K562 (cell line): ENCODE results near the gene EIF1. TPM values are rescaled to one million over a fixed set of nuclear protein-coding genes. Genes with fewer than 3 reads are reported as not detected.

Experiments used
- CBX2 ChIP-seq: fragments of 200-600 bp; sonication (generic); IDR thresholded peaks from one replicate; pipeline ENCODE4 v1.6.1; 2012; ENCODE audit warnings: mild to moderate bottlenecking, low read length, inconsistent platforms; ENCODE audit not compliant: insufficient read depth, poor library complexity, severe bottlenecking
- HMG20A ChIP-seq: fragments of 450-650 bp; formaldehyde crosslinking; conservative IDR thresholded peaks from 2 replicates; pipeline ENCODE4 v1.4.0; 2020; ENCODE audit warnings: mild to moderate bottlenecking, mixed read lengths
- KDM5B ChIP-seq: fragments of 200-600 bp; sonication (generic); IDR thresholded peaks from 2 replicates; pipeline ENCODE4 v1.6.1; 2012; ENCODE audit warnings: low read depth, mild to moderate bottlenecking, moderate library complexity, low read length, control low read depth, inconsistent platforms; ENCODE audit not compliant: insufficient replicate concordance
- L3MBTL2 ChIP-seq: fragments of 450-650 bp; IDR thresholded peaks from 2 replicates; pipeline ENCODE4 v1.6.1; 2016; ENCODE audit warnings: mild to moderate bottlenecking, moderate library complexity
- MECOM ChIP-seq: fragments of 250-450 bp; sonication (Bioruptor Pico); IDR thresholded peaks from 2 replicates; pipeline ENCODE4 v1.8.0; 2022; ENCODE audit warnings: inconsistent platforms
- NR4A1 ChIP-seq, 2 experiments: fragments of 250-450 bp in 1 of 2; fragments of 450-650 bp in 1 of 2; sonication (Bioruptor Pico) in 1 of 2; IDR thresholded peaks; 2 replicates each; pipeline versions ENCODE4 v1.4.0 to v1.6.1; 2016 to 2020; ENCODE audit warnings: mild to moderate bottlenecking in 2 of 2, missing compliant biosample characterization in 1 of 2, missing genetic modification characterization in 1 of 2, moderate library complexity in 1 of 2
- RBM14 ChIP-seq: fragments of 200-400 bp; formaldehyde crosslinking; IDR thresholded peaks from 2 replicates; pipeline ENCODE4 v1.6.1; 2018; ENCODE audit warnings: low read depth, mild to moderate bottlenecking, low read length, moderate library complexity, borderline replicate concordance; ENCODE audit not compliant: insufficient read depth
- RBM39 ChIP-seq: fragments of 200-400 bp; formaldehyde crosslinking; optimal IDR thresholded peaks from 2 replicates; pipeline ENCODE3; 2018; ENCODE audit warnings: low read depth, low read length
- SAFB2 ChIP-seq: fragments of 200-400 bp; formaldehyde crosslinking; IDR thresholded peaks from 2 replicates; pipeline ENCODE4 v1.6.1; 2018; ENCODE audit warnings: borderline replicate concordance, low read length, low read depth, moderate library complexity; ENCODE audit not compliant: severe bottlenecking
- SMAD1 ChIP-seq: fragments of 150-350 bp; IDR thresholded peaks from 2 replicates; pipeline ENCODE4 v1.6.1; 2014; ENCODE audit warnings: low read length, low read depth; ENCODE audit not compliant: partially characterized antibody
- STAT5A ChIP-seq: IDR thresholded peaks from 2 replicates; pipeline ENCODE4 v1.6.1; 2012; ENCODE audit warnings: low read length, inconsistent platforms, borderline replicate concordance
- TCFL5 ChIP-seq: fragments of 250-450 bp; sonication (Bioruptor Pico); conservative IDR thresholded peaks from 2 replicates; pipeline ENCODE4 v1.6.1; 2021; ENCODE audit warnings: mild to moderate bottlenecking, moderate library complexity, matching md5 sums
- TEAD2 ChIP-seq: fragments of 450-650 bp; IDR thresholded peaks from 2 replicates; pipeline ENCODE4 v1.6.1; 2016; ENCODE audit warnings: missing genetic modification characterization, control low read depth, missing compliant biosample characterization
- XRCC3 ChIP-seq: fragments of 450-650 bp; IDR thresholded peaks from 2 replicates; pipeline ENCODE4 v1.6.1; 2017; ENCODE audit warnings: mild to moderate bottlenecking, moderate library complexity
- ZKSCAN1 ChIP-seq: fragments of 150-350 bp; IDR thresholded peaks from 2 replicates; pipeline ENCODE4 v1.6.1; 2016; ENCODE audit warnings: low read depth, low read length
- ZSCAN32 ChIP-seq: fragments of 450-650 bp; formaldehyde crosslinking; IDR thresholded peaks from 2 replicates; pipeline ENCODE4 v1.4.0; 2020; ENCODE audit warnings: mild to moderate bottlenecking, moderate library complexity
- polyA plus RNA-seq, 8 experiments: library from polyadenylated mRNA; depleted of rRNA in 4 of 8; stranded (reverse) in 5 of 8; unstranded in 3 of 8; fragments of >200 nt; fragmentation: Nextera tagmentation in 2 of 8; fragmentation: Illumina TruSeq in 1 of 8; extraction: Ambion mirVana in 2 of 8; extraction: Trizol in 1 of 8; gene quantifications; 2 replicates each; pipeline versions ENCODE4 v1.2.1 to v1.2.3, GENCODE V29; 2011 to 2014; ENCODE audit warnings: inconsistent platforms in 1 of 8, missing spikeins in 1 of 8
- total RNA-seq, 7 experiments: library from RNA; depleted of rRNA in 6 of 7; stranded (reverse); fragments of >200 nt in 6 of 7; fragmentation: Illumina TruSeq in 2 of 7; extraction: Trizol in 2 of 7; gene quantifications; 2 replicates each; pipeline versions ENCODE4 v1.2.1 to v1.2.3, GENCODE V29; 2011 to 2021; ENCODE audit warnings: low replicate concordance in 1 of 7
- TF ChIP-seq, protein P1 (sequence below): fragments of 450-650 bp; IDR thresholded peaks from one replicate; pipeline ENCODE4 v1.6.1; 2018; ENCODE audit warnings: mild to moderate bottlenecking, moderate library complexity; ENCODE audit not compliant: partially characterized antibody
- TF ChIP-seq, protein P2 (sequence below): conservative IDR thresholded peaks from 2 replicates; pipeline ENCODE4 v1.6.1; 2011; ENCODE audit warnings: low read depth, mild to moderate bottlenecking, low read length; ENCODE audit not compliant: control insufficient read depth
- TF ChIP-seq, protein P3 (sequence below): fragments of 450-650 bp; IDR thresholded peaks from 2 replicates; pipeline ENCODE4 v1.6.1; 2017; ENCODE audit warnings: mild to moderate bottlenecking, moderate library complexity
- TF ChIP-seq, protein P4 (sequence below): sonication (generic); formaldehyde crosslinking; IDR thresholded peaks from 2 replicates; pipeline ENCODE4 v1.8.0; 2022; ENCODE audit warnings: mild to moderate bottlenecking, missing genetic modification reagents

The EIF1 gene
- total and polyA plus RNA-seq, 9 of the 15 experiments (the other 6 are each of a cell fraction or from before 2014, with no cell fraction given): 67.0 to 1,204 (median 320) TPM

DNA sequence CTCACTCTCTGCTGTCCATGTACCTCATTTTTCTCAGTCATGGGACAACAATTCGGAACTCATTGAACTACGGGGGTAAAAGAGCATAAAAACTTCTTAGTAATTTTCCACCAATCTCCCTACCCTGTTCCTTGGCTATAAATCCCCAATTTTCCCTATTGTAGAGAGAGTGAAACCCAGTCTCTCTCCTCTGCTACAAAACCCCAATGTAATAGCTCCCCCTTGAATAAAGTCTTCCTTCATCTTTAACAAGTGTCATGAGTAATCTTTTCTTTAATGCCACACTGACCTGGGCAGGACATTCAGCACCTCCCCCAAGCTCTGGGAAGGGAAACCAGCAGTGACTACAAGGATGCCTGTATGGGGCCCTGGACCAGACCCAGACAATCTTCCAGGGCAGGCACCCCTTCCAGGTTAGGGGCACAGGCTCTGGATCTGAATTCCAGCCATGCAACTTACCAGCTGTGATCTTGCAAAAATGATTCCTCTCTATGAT, 10.2 kb upstream of the EIF1 start (continued):
- TF ChIP-seq, protein P1, sequence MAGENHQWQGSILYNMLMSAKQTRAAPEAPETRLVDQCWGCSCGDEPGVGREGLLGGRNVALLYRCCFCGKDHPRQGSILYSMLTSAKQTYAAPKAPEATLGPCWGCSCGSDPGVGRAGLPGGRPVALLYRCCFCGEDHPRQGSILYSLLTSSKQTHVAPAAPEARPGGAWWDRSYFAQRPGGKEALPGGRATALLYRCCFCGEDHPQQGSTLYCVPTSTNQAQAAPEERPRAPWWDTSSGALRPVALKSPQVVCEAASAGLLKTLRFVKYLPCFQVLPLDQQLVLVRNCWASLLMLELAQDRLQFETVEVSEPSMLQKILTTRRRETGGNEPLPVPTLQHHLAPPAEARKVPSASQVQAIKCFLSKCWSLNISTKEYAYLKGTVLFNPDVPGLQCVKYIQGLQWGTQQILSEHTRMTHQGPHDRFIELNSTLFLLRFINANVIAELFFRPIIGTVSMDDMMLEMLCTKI: no peak
- TF ChIP-seq KDM5B (peak; percentile 96), RBM39 (no peak), XRCC3 (no peak), MECOM (CRISPR knock-in tag) (no peak), RBM14 (no peak), NR4A1 (CRISPR knock-in tag; IDR thresholded peaks at IDR 0.05) (no peak), NR4A1 (tag; IDR thresholded peaks at IDR 0.05) (no peak), TEAD2 (tag) (peak; percentile 2; the same call in 1 of the 2 replicates), SAFB2 (no peak), TCFL5 (CRISPR knock-in tag) (peak; percentile 53; the same call in 1 of the 2 replicates), CBX2 (no peak), STAT5A (peak; percentile 73), ZSCAN32 (CRISPR knock-in tag) (peak; percentile 98), ZKSCAN1 (peak; percentile 69), SMAD1 (peak; percentile 99), L3MBTL2 (no peak), HMG20A (no peak)
- TF ChIP-seq, protein P2, sequence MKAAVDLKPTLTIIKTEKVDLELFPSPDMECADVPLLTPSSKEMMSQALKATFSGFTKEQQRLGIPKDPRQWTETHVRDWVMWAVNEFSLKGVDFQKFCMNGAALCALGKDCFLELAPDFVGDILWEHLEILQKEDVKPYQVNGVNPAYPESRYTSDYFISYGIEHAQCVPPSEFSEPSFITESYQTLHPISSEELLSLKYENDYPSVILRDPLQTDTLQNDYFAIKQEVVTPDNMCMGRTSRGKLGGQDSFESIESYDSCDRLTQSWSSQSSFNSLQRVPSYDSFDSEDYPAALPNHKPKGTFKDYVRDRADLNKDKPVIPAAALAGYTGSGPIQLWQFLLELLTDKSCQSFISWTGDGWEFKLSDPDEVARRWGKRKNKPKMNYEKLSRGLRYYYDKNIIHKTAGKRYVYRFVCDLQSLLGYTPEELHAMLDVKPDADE: peak; percentile 92
- TF ChIP-seq, protein P3, sequence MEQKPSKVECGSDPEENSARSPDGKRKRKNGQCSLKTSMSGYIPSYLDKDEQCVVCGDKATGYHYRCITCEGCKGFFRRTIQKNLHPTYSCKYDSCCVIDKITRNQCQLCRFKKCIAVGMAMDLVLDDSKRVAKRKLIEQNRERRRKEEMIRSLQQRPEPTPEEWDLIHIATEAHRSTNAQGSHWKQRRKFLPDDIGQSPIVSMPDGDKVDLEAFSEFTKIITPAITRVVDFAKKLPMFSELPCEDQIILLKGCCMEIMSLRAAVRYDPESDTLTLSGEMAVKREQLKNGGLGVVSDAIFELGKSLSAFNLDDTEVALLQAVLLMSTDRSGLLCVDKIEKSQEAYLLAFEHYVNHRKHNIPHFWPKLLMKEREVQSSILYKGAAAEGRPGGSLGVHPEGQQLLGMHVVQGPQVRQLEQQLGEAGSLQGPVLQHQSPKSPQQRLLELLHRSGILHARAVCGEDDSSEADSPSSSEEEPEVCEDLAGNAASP: no peak
- TF ChIP-seq, protein P4, sequence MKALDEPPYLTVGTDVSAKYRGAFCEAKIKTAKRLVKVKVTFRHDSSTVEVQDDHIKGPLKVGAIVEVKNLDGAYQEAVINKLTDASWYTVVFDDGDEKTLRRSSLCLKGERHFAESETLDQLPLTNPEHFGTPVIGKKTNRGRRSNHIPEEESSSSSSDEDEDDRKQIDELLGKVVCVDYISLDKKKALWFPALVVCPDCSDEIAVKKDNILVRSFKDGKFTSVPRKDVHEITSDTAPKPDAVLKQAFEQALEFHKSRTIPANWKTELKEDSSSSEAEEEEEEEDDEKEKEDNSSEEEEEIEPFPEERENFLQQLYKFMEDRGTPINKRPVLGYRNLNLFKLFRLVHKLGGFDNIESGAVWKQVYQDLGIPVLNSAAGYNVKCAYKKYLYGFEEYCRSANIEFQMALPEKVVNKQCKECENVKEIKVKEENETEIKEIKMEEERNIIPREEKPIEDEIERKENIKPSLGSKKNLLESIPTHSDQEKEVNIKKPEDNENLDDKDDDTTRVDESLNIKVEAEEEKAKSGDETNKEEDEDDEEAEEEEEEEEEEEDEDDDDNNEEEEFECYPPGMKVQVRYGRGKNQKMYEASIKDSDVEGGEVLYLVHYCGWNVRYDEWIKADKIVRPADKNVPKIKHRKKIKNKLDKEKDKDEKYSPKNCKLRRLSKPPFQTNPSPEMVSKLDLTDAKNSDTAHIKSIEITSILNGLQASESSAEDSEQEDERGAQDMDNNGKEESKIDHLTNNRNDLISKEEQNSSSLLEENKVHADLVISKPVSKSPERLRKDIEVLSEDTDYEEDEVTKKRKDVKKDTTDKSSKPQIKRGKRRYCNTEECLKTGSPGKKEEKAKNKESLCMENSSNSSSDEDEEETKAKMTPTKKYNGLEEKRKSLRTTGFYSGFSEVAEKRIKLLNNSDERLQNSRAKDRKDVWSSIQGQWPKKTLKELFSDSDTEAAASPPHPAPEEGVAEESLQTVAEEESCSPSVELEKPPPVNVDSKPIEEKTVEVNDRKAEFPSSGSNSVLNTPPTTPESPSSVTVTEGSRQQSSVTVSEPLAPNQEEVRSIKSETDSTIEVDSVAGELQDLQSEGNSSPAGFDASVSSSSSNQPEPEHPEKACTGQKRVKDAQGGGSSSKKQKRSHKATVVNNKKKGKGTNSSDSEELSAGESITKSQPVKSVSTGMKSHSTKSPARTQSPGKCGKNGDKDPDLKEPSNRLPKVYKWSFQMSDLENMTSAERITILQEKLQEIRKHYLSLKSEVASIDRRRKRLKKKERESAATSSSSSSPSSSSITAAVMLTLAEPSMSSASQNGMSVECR (CRISPR knock-in tag): no peak
